Thymus (tissue), 11 donors: ENCODE data around the gene MT1X. TPM values are rescaled to one million over a fixed set of nuclear protein-coding genes. Genes with fewer than 3 reads are reported as not detected.
A peak's percentile ranks its signal among the peaks of the same experiment; 100 is the strongest.

ENCODE experiments used
- DNase-seq, 9 donors: peaks; one replicate each; pipeline ENCODE4 v3.0.0-alpha.2; 2013; ENCODE audit warnings: low spot score in 9 of 9, low read depth in 6 of 9, missing footprints in 1 of 9
- H3K27ac ChIP-seq, 2 donors: one replicate each; pipeline ENCODE4 v1.5.1; 2013; ENCODE audit warnings: control low read depth in 1 of 2, low read depth in 1 of 2, low read length in 1 of 2, mild to moderate bottlenecking in 1 of 2, moderate library complexity in 1 of 2
- H3K27me3 ChIP-seq, 2 donors: one replicate each; pipeline ENCODE4 v1.5.1; 2013; ENCODE audit warnings: low read length in 1 of 2; ENCODE audit not compliant: control insufficient read depth in 2 of 2, insufficient read depth in 1 of 2
- H3K36me3 ChIP-seq, 2 donors: one replicate each; pipeline ENCODE4 v1.5.1; 2013; ENCODE audit warnings: low read length in 1 of 2, mild to moderate bottlenecking in 1 of 2, moderate library complexity in 1 of 2; ENCODE audit not compliant: control insufficient read depth in 2 of 2, insufficient read depth in 2 of 2
- H3K4me1 ChIP-seq, 2 donors: one replicate each; pipeline ENCODE4 v1.5.1; 2013; ENCODE audit warnings: low read length in 2 of 2; ENCODE audit not compliant: control insufficient read depth in 2 of 2, insufficient read depth in 2 of 2
- H3K4me3 ChIP-seq, 2 donors: one replicate each; pipeline ENCODE4 v1.5.1; 2013; ENCODE audit warnings: low read length in 2 of 2, control low read depth in 1 of 2, mild to moderate bottlenecking in 1 of 2
- H3K9me3 ChIP-seq, 2 donors: one replicate each; pipeline ENCODE4 v1.5.1; 2013; ENCODE audit warnings: low read length in 1 of 2, mild to moderate bottlenecking in 1 of 2; ENCODE audit not compliant: control insufficient read depth in 2 of 2, insufficient read depth in 1 of 2
- WGBS: extraction: QIAGEN DNeasy Blood & Tissue Kit; methylation state at CpG from one replicate; pipeline ENCODE4 v1.1.7; 2013; 5-methylcytosine and 5-hydroxymethylcytosine counted together
- polyA plus RNA-seq: library from polyadenylated mRNA; stranded (reverse); fragments of 200-250 nt; gene quantifications from one replicate; pipeline ENCODE4 v1.2.3, GENCODE V29; 2013
- total RNA-seq: library from RNA; stranded (reverse); fragments of 120-200 nt; gene quantifications from one replicate; pipeline ENCODE4 v1.2.4, GENCODE V29; 2013
- donor health status: healthy.

The MT1X gene
- total and polyA plus RNA-seq, 2 donors = 21.2 to 3,725 TPM

DNA sequence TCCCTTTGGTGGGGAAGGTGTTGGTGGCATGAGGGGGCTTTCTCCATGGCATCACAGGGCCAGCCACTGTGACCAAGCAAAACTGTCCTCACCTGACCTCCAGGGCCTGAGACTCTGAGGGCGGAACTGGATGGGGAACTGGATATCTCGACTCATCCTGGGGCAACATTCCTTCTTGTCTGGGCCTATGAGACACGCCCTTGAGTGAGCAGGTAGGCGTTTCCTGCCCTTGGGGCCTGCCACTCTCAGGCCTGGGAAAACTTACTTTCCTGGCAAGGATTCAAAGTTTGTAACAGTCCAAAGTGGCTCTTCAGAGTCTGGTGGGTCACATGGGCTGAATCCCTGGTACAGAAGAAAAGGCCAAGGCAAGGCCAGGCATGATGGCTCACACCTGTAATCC lies 9.6 kb downstream of the MT1X start:
- WGBS = 90% methylated on average over 4 of the region's 4 CpGs
- Histone ChIP-seq H3K27me3 (peaks cover 0 to 15% of the 10 kb centered on the region in 2 donors), H3K9me3 (peaks cover 0 to 11% of the 10 kb centered on the region in 2 donors), H3K4me3 (no peak overlapping the region), H3K36me3 (no peaks in the 10 kb centered on the region), H3K4me1 (no peaks in the 10 kb centered on the region), H3K27ac (no peak overlapping the region)
- no peak for DNase-seq

DNA sequence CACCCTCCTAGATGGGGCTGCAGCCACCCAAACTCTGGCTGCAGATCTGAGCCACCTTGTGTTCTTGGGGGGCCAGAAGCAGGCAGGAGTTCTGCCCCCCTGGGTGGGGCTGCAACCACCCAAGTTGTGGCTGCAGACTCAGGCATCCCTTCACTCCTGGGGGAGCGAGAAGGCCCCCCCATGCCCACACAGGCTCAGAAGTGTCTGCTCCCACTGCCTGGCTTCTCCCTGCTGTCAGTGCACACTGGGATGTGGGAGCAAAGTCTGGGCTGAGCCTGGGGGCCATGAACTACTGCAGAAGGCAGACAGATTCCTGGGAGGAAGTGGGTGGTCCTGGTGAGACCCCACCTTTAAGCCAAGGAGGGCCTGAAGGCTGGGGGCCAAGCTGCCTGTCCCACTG lies 13.0 kb downstream of the MT1X start:
- Histone ChIP-seq H3K4me3 (no peak overlapping the region), H3K27me3 (peaks cover 0 to 11% of the 10 kb centered on the region in 2 donors), H3K36me3 (no peaks in the 10 kb centered on the region), H3K9me3 (peaks cover 2 to 15% of the 10 kb centered on the region in 2 donors), H3K27ac (no peak overlapping the region), H3K4me1 (no peaks in the 10 kb centered on the region)
- 97% methylated on average over 1 of the region's 1 CpG for WGBS
- DNase-seq = no peak

DNA sequence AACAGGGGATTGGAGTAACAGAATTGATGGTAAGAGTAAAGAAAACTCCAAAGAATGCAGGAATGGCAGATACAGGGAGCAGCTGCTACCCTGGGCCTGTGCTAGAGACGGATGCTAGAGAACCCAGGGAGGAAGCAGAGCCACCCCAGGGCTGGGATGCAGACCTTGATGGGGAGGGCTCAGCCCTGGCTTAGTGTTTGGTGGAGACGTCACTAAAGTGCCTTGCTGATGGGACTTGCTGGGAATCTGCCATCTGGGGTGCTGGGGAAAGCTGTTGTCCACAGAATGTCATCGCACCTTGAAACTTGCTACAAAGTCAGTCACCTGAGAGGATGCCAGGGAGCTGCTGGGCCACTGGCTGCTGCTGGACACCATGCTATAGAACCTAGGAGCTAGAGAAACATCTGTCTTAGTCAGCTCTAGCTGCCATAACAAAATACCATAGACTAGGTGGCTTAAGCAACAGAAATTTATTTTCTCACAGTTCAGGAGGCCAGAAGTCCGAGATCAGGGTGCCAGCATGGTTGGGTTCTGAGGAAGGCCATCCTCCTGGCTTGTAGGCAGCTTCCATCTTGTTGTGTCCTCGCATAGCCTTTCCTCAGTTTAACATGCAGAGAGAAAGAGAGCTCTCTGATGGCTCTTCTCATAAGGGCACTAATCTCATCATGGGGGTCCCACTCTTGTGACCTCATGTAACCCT lies 15.3 kb downstream of the MT1X start:
- 96% methylated on average over 5 of the region's 5 CpGs for WGBS

DNA sequence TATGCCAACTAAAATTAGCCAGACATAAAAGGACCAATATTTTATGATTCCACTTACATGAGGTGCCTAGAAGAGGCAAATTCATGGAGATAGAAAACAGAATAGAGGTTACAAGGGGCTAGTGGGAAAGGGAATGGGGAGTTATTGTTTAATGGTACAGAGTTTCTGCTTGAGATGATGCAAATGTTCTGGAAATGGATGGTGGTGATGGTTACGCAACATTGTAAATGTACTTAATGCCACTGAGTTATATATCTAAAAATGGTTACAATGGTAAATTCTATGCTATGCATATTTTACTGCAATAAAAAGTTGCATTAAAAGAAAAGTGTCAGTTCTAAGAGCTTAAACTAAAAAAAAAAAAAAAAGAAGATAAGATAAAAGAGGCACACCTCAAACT lies 17.9 kb downstream of the MT1X start:
- DNase-seq = no peak
- WGBS = 100% methylated on average over 1 of the region's 1 CpG

More for the DNA sequence above, 15.3 kb downstream of the MT1X start:
- DNase-seq = no peak
- no peak overlapping the region for H3K27ac ChIP-seq
- peaks cover 2 to 15% of the 10 kb centered on the region in 2 donors for H3K9me3 ChIP-seq
- no peaks in the 10 kb centered on the region for H3K36me3 ChIP-seq
- peaks cover 5 to 6% of the 10 kb centered on the region in 2 donors for H3K4me1 ChIP-seq
- H3K4me3 ChIP-seq = no peak overlapping the region
- H3K27me3 ChIP-seq = peaks cover 0 to 6% of the 10 kb centered on the region in 2 donors

DNA sequence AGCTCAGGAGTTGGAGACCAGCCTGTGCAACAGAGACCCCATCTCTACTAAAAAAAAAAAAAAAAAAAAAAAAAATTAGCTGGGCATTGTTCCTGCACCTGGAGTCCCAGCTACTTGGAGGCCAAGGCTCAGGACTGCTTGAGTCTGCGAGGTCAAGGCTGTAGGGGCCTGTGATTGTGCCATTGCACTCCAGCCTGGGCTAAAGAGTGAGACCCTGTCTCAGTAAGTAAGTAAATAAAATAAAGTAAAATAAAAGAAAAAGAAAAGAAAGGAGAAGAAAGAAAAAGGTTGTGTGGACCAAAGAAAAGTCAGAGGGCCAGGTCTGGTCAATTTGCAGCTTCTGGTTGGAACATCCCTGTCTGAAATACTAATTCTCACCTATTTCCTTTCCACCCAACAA lies 18.4 kb downstream of the MT1X start:
- H3K27ac ChIP-seq = no peak overlapping the region
- H3K36me3 ChIP-seq = no peaks in the 10 kb centered on the region
- 100% methylated on average over 1 of the region's 1 CpG for WGBS
- no peak overlapping the region for H3K4me3 ChIP-seq
- H3K27me3 ChIP-seq = peaks cover 0 to 3% of the 10 kb centered on the region in 2 donors
- no peak for DNase-seq
- peaks cover 2 to 8% of the 10 kb centered on the region in 2 donors for H3K9me3 ChIP-seq
- H3K4me1 ChIP-seq = peaks cover 6 to 8% of the 10 kb centered on the region in 2 donors

More for the DNA sequence above, 17.9 kb downstream of the MT1X start:
- H3K27me3 ChIP-seq = peaks cover 0 to 4% of the 10 kb centered on the region in 2 donors
- no peaks in the 10 kb centered on the region for H3K36me3 ChIP-seq
- H3K27ac ChIP-seq = no peak overlapping the region
- H3K9me3 ChIP-seq = peaks cover 2 to 12% of the 10 kb centered on the region in 2 donors
- H3K4me3 ChIP-seq = no peak overlapping the region
- H3K4me1 ChIP-seq = peaks cover 6 to 8% of the 10 kb centered on the region in 2 donors

DNA sequence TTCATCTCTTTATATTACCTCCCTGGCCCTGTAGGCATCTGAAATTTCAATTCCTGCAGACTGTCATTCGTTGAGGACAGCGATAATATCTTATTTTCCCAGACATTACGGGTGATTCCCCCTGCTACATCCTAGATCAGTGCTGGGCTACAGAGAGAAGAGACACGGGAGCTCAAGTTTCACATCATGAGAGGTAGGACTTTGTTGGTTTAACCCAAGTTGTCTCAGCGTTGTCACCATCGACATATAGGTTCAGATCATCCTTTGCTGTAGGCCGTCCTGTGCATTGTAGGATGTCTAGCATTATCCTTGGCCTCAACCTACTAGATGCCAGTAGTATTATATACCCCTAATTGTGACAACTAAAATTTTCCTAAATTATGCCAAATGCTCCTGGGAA lies 19.3 kb downstream of the MT1X start:
- DNase-seq = no peak
- H3K4me3 ChIP-seq = no peak overlapping the region
- no peak overlapping the region for H3K27ac ChIP-seq
- H3K4me1 ChIP-seq = peaks cover 6 to 8% of the 10 kb centered on the region in 2 donors
- peaks cover 0 to 3% of the 10 kb centered on the region in 2 donors for H3K27me3 ChIP-seq
- peaks cover 2 to 6% of the 10 kb centered on the region in 2 donors for H3K9me3 ChIP-seq
- H3K36me3 ChIP-seq = no peaks in the 10 kb centered on the region
- WGBS = 95% methylated on average over 7 of the region's 7 CpGs

DNA sequence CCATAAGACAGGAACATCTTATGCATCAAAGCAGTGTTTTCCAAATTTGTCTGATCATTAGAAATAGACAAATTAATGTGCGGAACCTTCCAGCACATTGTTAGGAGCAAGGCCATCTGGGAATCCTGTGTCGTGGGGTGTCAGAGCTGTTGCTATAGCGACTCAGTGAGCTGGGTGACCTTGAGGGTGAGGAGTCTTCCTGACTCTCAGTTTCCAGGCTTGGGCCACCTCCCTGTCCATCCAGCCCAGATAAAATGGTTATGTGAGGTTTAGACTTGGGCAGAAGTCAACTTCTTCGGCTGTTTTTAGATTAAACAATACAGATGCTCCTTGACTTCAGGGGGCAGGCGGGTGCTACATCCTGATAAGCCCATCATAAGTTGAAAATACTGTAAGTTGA lies 20.6 kb downstream of the MT1X start:
- Histone ChIP-seq H3K4me3 (no peak overlapping the region), H3K36me3 (no peaks in the 10 kb centered on the region), H3K27ac (no peak overlapping the region), H3K27me3 (no peaks in the 10 kb centered on the region), H3K4me1 (peaks cover 8 to 19% of the 10 kb centered on the region in 2 donors), H3K9me3 (peaks cover 0 to under 1% of the 10 kb centered on the region in 2 donors)
- no peak for DNase-seq
- 97% methylated on average over 5 of the region's 5 CpGs for WGBS

DNA sequence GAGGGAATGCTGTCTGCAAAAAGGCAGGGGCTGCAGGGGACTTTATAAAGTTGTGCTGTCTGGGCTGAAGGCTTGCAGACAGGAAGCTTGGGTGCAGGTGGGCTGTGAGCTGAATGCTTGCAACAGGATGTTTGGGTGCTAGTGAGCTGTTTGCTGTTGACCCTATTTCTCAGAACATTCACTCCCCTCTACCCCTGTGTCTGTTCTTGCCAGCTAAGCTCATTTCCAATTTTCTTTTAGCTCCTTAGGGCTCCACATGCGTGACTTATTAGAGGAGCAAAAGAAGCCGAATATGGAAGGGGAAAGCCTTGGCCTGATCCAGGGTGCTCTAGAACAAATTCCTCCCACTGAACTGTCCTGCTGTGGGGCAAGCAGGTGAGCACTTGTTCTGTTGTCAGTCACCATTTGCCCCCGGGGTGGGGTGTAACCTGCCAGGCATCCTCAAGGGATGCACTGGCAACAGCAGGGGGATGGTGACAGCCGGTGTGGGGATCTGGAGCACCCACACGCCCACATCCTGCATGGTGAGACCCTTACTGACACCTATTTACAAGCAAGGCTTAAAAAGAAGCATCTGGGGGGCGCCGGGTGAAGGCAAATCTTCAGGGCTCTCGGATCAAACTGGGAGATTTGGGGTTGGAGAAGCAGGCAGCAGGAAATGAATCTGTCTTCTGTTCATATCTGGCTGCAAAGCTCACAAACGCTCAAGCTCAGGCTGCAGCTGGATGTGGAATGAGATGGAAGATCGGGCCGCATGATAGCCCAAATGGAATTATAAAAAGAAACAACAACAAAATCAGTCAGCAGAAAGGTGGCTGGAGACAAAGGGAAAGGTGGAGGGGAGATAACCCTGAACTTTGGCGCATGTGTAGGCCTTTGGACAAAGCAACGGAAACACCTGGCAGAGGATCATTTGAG lies 26.5 kb downstream of the MT1X start:
- Histone ChIP-seq H3K4me3 (peak overlapping the region; percentile 70 to 71), H3K4me1 (peaks cover 17 to 47% of the 10 kb centered on the region in 2 donors), H3K27ac (peak overlapping the region; percentile 100), H3K27me3 (no peaks in the 10 kb centered on the region), H3K36me3 (no peaks in the 10 kb centered on the region), H3K9me3 (no peaks in the 10 kb centered on the region)
- DNase-seq = peak; percentile 64 to 94 (median 78)
- 25% methylated on average over 13 of the region's 13 CpGs for WGBS
